ENCODE data around the gene ZNF160.

- TF ChIP-seq CTCF (IDR thresholded peaks at IDR 0.05) (no peak), POLR2AphosphoS5 (IDR thresholded peaks at IDR 0.05; ENCODE audit: low read depth, low read length) (no peak), ZBTB33 (IDR thresholded peaks at IDR 0.05; ENCODE audit: borderline replicate concordance, low read depth) (no peak), USF2 (IDR thresholded peaks at IDR 0.05; ENCODE audit: borderline replicate concordance, low read depth, low read length) (no peak)
Measured at GRCh38 chr19:53091413-53092254, 11.6 kb downstream of the ZNF160 start.

All from SK-N-SH (cell line).